Measurements from ENCODE around the gene CGGBP1. TPM values are rescaled to one million over a fixed set of nuclear protein-coding genes. Genes with fewer than 3 reads are reported as not detected.

Gene CGGBP1, protein sequence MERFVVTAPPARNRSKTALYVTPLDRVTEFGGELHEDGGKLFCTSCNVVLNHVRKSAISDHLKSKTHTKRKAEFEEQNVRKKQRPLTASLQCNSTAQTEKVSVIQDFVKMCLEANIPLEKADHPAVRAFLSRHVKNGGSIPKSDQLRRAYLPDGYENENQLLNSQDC
- total RNA-seq (2021), result 113 and 120 TPM in 2 replicates
- Bru-seq, nascent RNA, result percentile 81 among the genes with signal in this experiment
- BruChase-seq, experiment 1, labeled RNA remaining after a 2-hour chase, result percentile 87 among the genes with signal in this experiment
- percentile 93 among the genes with signal in this experiment for BruChase-seq, experiment 2, labeled RNA remaining after a 6-hour chase
- long read RNA-seq, full-length matches to known transcripts, result 287 of 364 reads
- long read RNA-seq, partial matches to known transcripts, result 14 of 364 reads
- long read RNA-seq, other reads (novel, unspliced or antisense), result 63 of 364 reads

GRCh38 chr3:88058581-88059379, at the start of gene CGGBP1, which contains the start of gene ZNF654:
TSS of gene CGGBP1 (minus strand) at chr3:88059005. CDS start at chr3:88055976, 3,029 bp downstream.
TSS of gene ZNF654 (plus strand) at chr3:88059255. CDS start at chr3:88059320, 65 bp downstream.
- TF ChIP-seq EZH2 (IDR thresholded peaks at IDR 0.05; ENCODE audit: borderline replicate concordance, low read depth, low read length, poor library complexity, severe bottlenecking) (no peak), CTCF (conservative IDR thresholded peaks at IDR 0.05; ENCODE audit: low read depth, low read length) (no peak)
- H3K9me3 ChIP-seq (ENCODE audit: low read depth, low read length, poor library complexity, severe bottlenecking), result no peaks in the 10 kb centered on the region
- CTCF ChIA-PET, result no interaction called here
- POLR2A ChIA-PET (ENCODE audit: low non-redundant PET), result interaction anchor here (0.6 kb wide), 1 partner anchor 146 kb away, joined by 3 read pairs; no protein-coding TSS in a partner anchor
- peak within 1 kb of the TSS; percentile 92 for H3K27ac ChIP-seq (ENCODE audit: low read depth, low read length, poor library complexity, severe bottlenecking)
- no peaks in the 10 kb centered on the region for H3K27me3 ChIP-seq (replicated peaks; ENCODE audit: insufficient read depth, low read depth, low read length, poor library complexity)
- no TSS peak for BruUV-seq (replicated peaks)
- H3K4me1 ChIP-seq (ENCODE audit: insufficient read depth, low read length, poor library complexity, severe bottlenecking), result peaks cover 41% of the 10 kb centered on the region
- peak; percentile 99 for DNase-seq (ENCODE audit: low spot score)
- peak within 1 kb of the TSS; percentile 94 for H3K4me3 ChIP-seq (ENCODE audit: low read depth, low read length, poor library complexity, severe bottlenecking)
- H3K36me3 ChIP-seq (ENCODE audit: insufficient read depth, low read length, poor library complexity, severe bottlenecking), result peaks cover 37% of the 10 kb centered on the region
- intact Hi-C loops (cut with micrococcal nuclease; ENCODE audit: unreplicated experiment), result loop anchor here (5.0 kb wide), 1 partner anchor 46 kb away; no protein-coding TSS in a partner anchor

DNA sequence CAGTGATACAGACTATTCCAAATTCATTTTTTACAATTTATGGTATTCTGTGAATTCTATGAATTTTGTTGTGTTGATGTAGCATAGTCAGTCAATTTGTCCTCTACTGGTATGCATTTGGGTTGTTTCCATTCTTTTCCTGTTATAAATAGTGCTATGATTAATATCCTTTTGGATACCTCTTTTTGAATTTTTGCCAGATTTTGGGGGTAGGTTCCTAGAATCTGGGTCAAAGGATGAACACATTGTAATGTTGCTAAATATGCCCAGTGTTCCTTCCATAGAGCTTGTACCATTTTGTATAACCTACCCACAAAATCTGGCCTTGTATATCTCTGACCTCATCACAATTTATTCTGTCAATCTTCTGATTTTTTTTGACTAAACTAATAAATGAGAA, 46.5 kb upstream of the CGGBP1 start:
- Histone ChIP-seq H3K9me3 (ENCODE audit: low read depth, low read length, poor library complexity, severe bottlenecking) (peaks cover 8% of the 10 kb centered on the region), H3K4me3 (ENCODE audit: low read depth, low read length, poor library complexity, severe bottlenecking) (no peak overlapping the region), H3K27ac (ENCODE audit: low read depth, low read length, poor library complexity, severe bottlenecking) (no peak overlapping the region), H3K36me3 (ENCODE audit: insufficient read depth, low read length, poor library complexity, severe bottlenecking) (peaks cover 11% of the 10 kb centered on the region), H3K4me1 (ENCODE audit: insufficient read depth, low read length, poor library complexity, severe bottlenecking) (no peaks in the 10 kb centered on the region), H3K27me3 (replicated peaks; ENCODE audit: insufficient read depth, low read depth, low read length, poor library complexity) (no peaks in the 10 kb centered on the region)
- ChIA-PET POLR2A (ENCODE audit: low non-redundant PET) (no interaction called here), CTCF (no interaction called here)
- no peak for TF ChIP-seq EZH2 (IDR thresholded peaks at IDR 0.05; ENCODE audit: borderline replicate concordance, low read depth, low read length, poor library complexity, severe bottlenecking)
- no peak for TF ChIP-seq CTCF (conservative IDR thresholded peaks at IDR 0.05; ENCODE audit: low read depth, low read length)
- DNase-seq (ENCODE audit: low spot score), result no peak
- intact Hi-C loops (cut with micrococcal nuclease; ENCODE audit: unreplicated experiment), result no loop called here
- BruUV-seq (replicated peaks), result no TSS peak

GRCh38 chr3:88101142-88101541, 42.3 kb upstream of the CGGBP1 start:
- intact Hi-C loops (cut with micrococcal nuclease; ENCODE audit: unreplicated experiment), result no loop called here
- CTCF ChIA-PET, result no interaction called here
- POLR2A ChIA-PET (ENCODE audit: low non-redundant PET), result no interaction called here
- BruUV-seq (replicated peaks), result no TSS peak
- no peaks in the 10 kb centered on the region for H3K27me3 ChIP-seq (replicated peaks; ENCODE audit: insufficient read depth, low read depth, low read length, poor library complexity)
- TF ChIP-seq EZH2 (IDR thresholded peaks at IDR 0.05; ENCODE audit: borderline replicate concordance, low read depth, low read length, poor library complexity, severe bottlenecking) (no peak), CTCF (conservative IDR thresholded peaks at IDR 0.05; ENCODE audit: low read depth, low read length) (no peak)
- no peak overlapping the region for H3K27ac ChIP-seq (ENCODE audit: low read depth, low read length, poor library complexity, severe bottlenecking)
- no peaks in the 10 kb centered on the region for H3K4me1 ChIP-seq (ENCODE audit: insufficient read depth, low read length, poor library complexity, severe bottlenecking)
- no peak overlapping the region for H3K4me3 ChIP-seq (ENCODE audit: low read depth, low read length, poor library complexity, severe bottlenecking)
- H3K36me3 ChIP-seq (ENCODE audit: insufficient read depth, low read length, poor library complexity, severe bottlenecking), result peaks cover 17% of the 10 kb centered on the region
- peaks cover 11% of the 10 kb centered on the region for H3K9me3 ChIP-seq (ENCODE audit: low read depth, low read length, poor library complexity, severe bottlenecking)
- no peak for DNase-seq (ENCODE audit: low spot score)

Data from A673 (cell line).